Left renal pelvis (tissue), 4 donors: ENCODE measurements around the gene ARMC5. TPM values are rescaled to one million over a fixed set of nuclear protein-coding genes. Genes with fewer than 3 reads are reported as not detected.
"Not testable (repeated sequence)": the region's sequence is repeated elsewhere in the genome, so short reads cannot be mapped to it uniquely, and the experiment has no call there.

ENCODE experiments used
- DNase-seq, 4 donors: peaks; one replicate each; pipeline ENCODE4 v3.0.0-alpha.2; 2013; ENCODE audit warnings: low read depth in 4 of 4, low spot score in 3 of 4
- polyA plus RNA-seq, 4 donors: library from polyadenylated mRNA; unstranded; fragments of 120-200 nt; gene quantifications; one replicate each; pipeline ENCODE4 v1.2.1, GENCODE V29; 2013; ENCODE audit not compliant: insufficient read length in 4 of 4

The ARMC5 gene
- polyA plus RNA-seq, 4 donors, result 9.0 to 15.1 (median 10.3) TPM

- DNase-seq, result no peak
Measured at GRCh38 chr16:31435341-31436220, 23.7 kb upstream of the ARMC5 start.

DNA sequence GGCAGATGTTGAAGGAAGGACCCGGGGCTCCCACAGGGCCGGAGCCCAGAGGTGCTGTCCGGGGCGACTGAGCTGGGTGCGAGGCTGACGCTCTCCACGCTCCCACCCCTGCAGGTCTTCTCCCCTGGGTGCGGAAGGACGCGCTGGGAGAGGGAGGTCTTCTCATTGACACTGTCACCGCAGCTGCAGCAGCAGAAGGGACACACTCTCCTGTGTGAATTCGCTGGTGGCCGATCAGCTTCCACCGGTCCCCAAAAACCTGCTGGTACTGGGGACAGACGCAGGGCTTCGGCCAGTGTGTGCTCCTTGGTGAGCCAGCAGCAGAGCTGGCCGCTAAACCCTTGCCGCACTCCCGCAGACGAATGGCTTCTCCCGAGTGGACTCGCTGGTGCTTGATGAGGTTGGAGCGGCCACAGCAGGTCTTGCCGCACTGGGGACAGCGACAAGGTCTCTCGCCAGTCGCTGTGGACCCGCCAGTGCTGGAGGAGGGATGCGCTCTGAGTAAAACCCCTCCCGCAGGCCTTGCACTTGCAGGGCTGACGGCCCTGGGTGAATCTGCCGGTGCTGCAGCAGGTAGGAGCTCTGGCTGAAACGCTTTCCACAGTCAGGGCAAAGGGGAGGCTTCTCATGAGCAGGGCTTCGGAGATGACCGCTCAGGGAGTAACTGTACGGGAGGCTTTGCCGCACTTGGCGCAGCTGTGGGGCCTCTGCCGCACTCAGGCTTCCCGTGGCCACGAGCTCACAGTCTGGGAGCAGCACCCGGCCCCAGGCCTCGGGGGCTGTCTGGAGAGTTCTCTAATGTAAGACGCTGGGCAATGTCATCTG is 22.9 kb upstream of the ARMC5 start:
- DNase-seq, result no peak

GRCh38 chr16:31438414-31438813 is 20.9 kb upstream of the ARMC5 start:
- DNase-seq, result no peak

GRCh38 chr16:31439023-31439422 is 20.3 kb upstream of the ARMC5 start:
- DNase-seq, result not testable (repeated sequence)

DNA sequence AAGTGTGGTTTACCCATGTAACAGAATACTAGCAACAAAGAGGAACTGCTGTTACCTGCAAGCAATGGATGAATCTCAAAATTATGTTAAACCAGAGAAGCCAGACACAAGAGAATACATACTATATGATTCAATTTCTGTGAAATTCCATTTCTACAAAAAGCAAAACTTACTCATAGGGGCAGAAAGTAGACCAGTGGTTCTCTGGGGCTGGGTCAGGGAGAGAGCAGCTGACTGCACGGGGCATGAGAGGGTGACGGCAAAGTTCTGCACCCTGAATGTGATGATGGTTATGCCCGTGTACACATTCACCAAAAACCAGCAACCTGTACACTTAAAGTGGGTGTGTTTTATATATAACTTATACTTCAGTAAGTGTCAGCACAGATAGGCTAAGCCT is 19.8 kb upstream of the ARMC5 start:
- DNase-seq, result no peak

- no peak for DNase-seq
Measured at GRCh38 chr16:31440516-31441184, 18.7 kb upstream of the ARMC5 start.

DNA sequence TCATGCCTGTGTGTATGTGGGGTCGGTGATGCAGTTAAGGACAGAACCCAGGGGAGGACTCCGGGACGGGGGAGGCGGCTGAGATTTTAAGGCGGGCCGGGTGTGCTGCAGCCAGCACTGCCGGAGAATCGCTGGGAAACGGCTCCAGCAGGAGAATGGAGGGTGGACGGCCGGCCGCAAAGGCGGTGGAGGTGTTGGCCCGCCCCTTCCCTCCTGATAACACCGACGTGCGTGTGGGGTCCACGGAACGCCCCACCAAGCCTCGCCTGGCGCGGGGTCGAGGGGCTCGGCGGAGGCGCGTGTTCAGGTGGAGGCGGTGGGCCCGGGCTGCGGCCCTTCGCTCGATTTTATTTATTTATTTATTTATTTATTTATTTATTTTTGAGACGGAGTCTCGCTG is 17.3 kb upstream of the ARMC5 start:
- no peak for DNase-seq

- not testable (repeated sequence) for DNase-seq
Measured at GRCh38 chr16:31445931-31446330, 13.4 kb upstream of the ARMC5 start.

DNA sequence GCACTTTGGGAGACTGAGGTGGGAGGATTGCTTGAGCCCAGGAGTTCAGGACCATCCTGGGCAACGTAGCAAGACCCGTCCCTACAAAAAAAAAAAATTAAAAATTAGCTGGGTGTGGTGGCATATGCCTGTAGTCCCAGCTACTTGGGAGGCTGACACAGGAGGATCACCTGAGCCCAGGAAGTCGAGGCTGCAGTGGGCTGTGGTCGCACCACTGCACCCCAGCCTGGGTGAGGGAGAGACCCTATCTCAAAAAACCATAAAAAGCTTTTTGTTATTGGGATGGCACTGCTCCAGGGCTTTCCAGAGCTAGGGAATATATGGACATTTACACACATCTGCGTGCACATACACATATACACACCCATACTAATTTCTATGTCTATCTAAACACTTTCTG is 8.1 kb upstream of the ARMC5 start:
- DNase-seq, result no peak

DNA sequence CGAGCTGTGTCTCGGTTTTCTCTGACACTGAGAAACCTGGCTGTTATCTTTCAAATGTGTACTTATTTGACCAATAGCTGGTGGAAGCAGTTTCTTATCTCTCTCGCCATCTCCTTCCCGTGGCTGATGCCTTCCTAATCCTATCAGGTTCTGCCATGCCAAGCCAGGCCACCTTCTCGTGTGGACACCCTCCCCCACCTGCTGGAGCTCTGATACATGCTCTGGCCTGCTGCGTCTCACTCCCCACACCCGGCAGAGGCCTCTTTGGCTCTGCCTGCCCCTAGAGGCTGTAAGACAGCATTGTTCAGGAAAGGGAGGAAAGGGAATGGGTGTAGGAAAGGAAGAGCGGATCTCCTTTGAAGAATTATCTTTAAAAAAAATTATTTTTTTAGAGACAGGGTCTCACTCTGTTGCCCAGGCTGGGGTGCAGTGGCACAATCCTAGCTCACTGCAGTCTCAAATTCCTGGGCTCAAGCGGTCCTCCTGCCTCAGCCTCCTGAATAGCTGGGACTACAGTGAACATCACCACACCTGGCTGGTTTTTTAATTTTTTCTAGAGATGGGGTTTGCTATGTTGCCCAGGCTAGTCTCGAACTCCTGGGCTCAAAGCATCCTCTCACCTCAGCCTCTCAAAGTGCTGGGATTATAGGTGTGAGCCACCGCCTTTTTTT is 7.5 kb upstream of the ARMC5 start:
- DNase-seq, result no peak

GRCh38 chr16:31452631-31453106 is 6.6 kb upstream of the ARMC5 start:
- DNase-seq, result no peak

- no peak for DNase-seq
Measured at GRCh38 chr16:31453255-31454204, 5.8 kb upstream of the ARMC5 start.

- no peak for DNase-seq
Measured at GRCh38 chr16:31455601-31456314, 3.5 kb upstream of the ARMC5 start.

- DNase-seq, result no peak
Measured at GRCh38 chr16:31456988-31457360, 2.3 kb upstream of the ARMC5 start.

GRCh38 chr16:31458073-31458843 is 1.0 kb upstream of the ARMC5 start:
- no peak for DNase-seq

GRCh38 chr16:31459687-31460581 is 633 bp downstream of the ARMC5 start:
- peak; percentile 97 to 99 (median 98) for DNase-seq

GRCh38 chr16:31460582-31461002 is 1.3 kb downstream of the ARMC5 start:
- no peak for DNase-seq
